ENCODE results near the gene DCAF5.

DNA sequence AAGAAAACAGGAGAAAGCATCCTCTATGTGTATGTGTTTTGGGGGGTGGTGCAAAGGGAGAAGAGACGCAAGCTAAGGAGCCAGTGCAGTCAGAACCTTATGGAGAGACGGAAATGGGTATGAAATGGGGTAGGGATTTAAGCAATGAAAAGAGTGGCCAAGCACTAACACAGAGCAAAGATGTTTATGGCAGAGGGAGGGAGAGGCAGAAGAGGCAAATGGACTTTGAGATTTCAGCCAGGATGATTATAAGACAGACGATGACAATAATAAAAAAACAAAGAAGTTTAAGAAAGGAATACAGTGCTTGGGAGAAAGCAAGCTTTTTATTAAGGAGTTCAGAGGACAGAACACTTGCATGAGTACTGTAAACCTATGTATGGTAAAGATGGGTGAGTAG, 44.6 kb downstream of the DCAF5 start:
- TF ChIP-seq CTCF (conservative IDR thresholded peaks at IDR 0.05; ENCODE audit: low read depth, low read length) (no peak), EZH2 (IDR thresholded peaks at IDR 0.05; ENCODE audit: borderline replicate concordance, low read depth, low read length, poor library complexity, severe bottlenecking) (no peak)

Data from A673 (cell line).